ENCODE measurements around the gene TNIP2.

TNIP2 gene

GRCh38 chr4:2788532-2789103 is 32.5 kb upstream of the TNIP2 start:
- no peaks in the 10 kb centered on the region for H3K79me2 ChIP-seq (ENCODE audit: insufficient read depth, low read length)
- H3K36me3 ChIP-seq (ENCODE audit: low read length) = no peaks in the 10 kb centered on the region
- H3K9ac ChIP-seq (ENCODE audit: low read length) = no peak overlapping the region
- no peak overlapping the region for H3K27ac ChIP-seq (ENCODE audit: low read depth, low read length)
- no peak overlapping the region for H2AFZ ChIP-seq (ENCODE audit: low read depth, low read length, severe bottlenecking)
- H3K4me3 ChIP-seq (ENCODE audit: insufficient read depth, low read length, poor library complexity, severe bottlenecking) = no peak overlapping the region
- no peak overlapping the region for H3K4me2 ChIP-seq (ENCODE audit: low read depth, low read length, poor library complexity, severe bottlenecking)
- H3K9me2 ChIP-seq (replicated peaks; ENCODE audit: insufficient read depth, low read length) = no peaks in the 10 kb centered on the region
- TF ChIP-seq EZH2phosphoT487 (conservative IDR thresholded peaks at IDR 0.05; ENCODE audit: low read length) (no peak), CTCF (IDR thresholded peaks at IDR 0.05; ENCODE audit: insufficient read depth, low read length, poor library complexity, severe bottlenecking) (no peak)
- H4K20me1 ChIP-seq (ENCODE audit: low read depth, low read length) = no peaks in the 10 kb centered on the region
- H3K27me3 ChIP-seq (ENCODE audit: low read length) = no peaks in the 10 kb centered on the region
- H3F3A ChIP-seq (ENCODE audit: insufficient read depth) = peaks cover 5% of the 10 kb centered on the region; the same call in 1 of the 2 replicates
- no peaks in the 10 kb centered on the region for H3K9me3 ChIP-seq (ENCODE audit: insufficient read depth, low read length)

- no peaks in the 10 kb centered on the region for H3K9me3 ChIP-seq (ENCODE audit: insufficient read depth, low read length)
- H3K9ac ChIP-seq (ENCODE audit: low read length) = no peak overlapping the region; the same call in 1 of the 2 replicates
- no peaks in the 10 kb centered on the region for H4K20me1 ChIP-seq (ENCODE audit: low read depth, low read length)
- H3K79me2 ChIP-seq (ENCODE audit: insufficient read depth, low read length) = no peaks in the 10 kb centered on the region
- H3F3A ChIP-seq (ENCODE audit: insufficient read depth) = peaks cover 5% of the 10 kb centered on the region; the same call in 1 of the 2 replicates
- H2AFZ ChIP-seq (ENCODE audit: low read depth, low read length, severe bottlenecking) = no peak overlapping the region
- no peaks in the 10 kb centered on the region for H3K9me2 ChIP-seq (replicated peaks; ENCODE audit: insufficient read depth, low read length)
- no peaks in the 10 kb centered on the region for H3K27me3 ChIP-seq (ENCODE audit: low read length)
- H3K4me2 ChIP-seq (ENCODE audit: low read depth, low read length, poor library complexity, severe bottlenecking) = no peak overlapping the region
- no peak overlapping the region for H3K27ac ChIP-seq (ENCODE audit: low read depth, low read length)
- no peaks in the 10 kb centered on the region for H3K36me3 ChIP-seq (ENCODE audit: low read length)
- no peak overlapping the region for H3K4me3 ChIP-seq (ENCODE audit: insufficient read depth, low read length, poor library complexity, severe bottlenecking)
- TF ChIP-seq CTCF (IDR thresholded peaks at IDR 0.05; ENCODE audit: insufficient read depth, low read length, poor library complexity, severe bottlenecking) (no peak), EZH2phosphoT487 (conservative IDR thresholded peaks at IDR 0.05; ENCODE audit: low read length) (no peak)
Observed at GRCh38 chr4:2788101-2788500, 32.0 kb upstream of the TNIP2 start.

- H3K9me3 ChIP-seq (ENCODE audit: insufficient read depth, low read length) = no peaks in the 10 kb centered on the region
- TF ChIP-seq EZH2phosphoT487 (conservative IDR thresholded peaks at IDR 0.05; ENCODE audit: low read length) (no peak), CTCF (IDR thresholded peaks at IDR 0.05; ENCODE audit: insufficient read depth, low read length, poor library complexity, severe bottlenecking) (no peak)
- H3K9ac ChIP-seq (ENCODE audit: low read length) = peak overlapping the region; percentile 9; the same call in 1 of the 2 replicates
- H3K4me3 ChIP-seq (ENCODE audit: insufficient read depth, low read length, poor library complexity, severe bottlenecking) = no peak overlapping the region
- peaks cover 5% of the 10 kb centered on the region; the same call in 1 of the 2 replicates for H3F3A ChIP-seq (ENCODE audit: insufficient read depth)
- no peaks in the 10 kb centered on the region for H3K27me3 ChIP-seq (ENCODE audit: low read length)
- H3K36me3 ChIP-seq (ENCODE audit: low read length) = no peaks in the 10 kb centered on the region
- no peaks in the 10 kb centered on the region for H3K79me2 ChIP-seq (ENCODE audit: insufficient read depth, low read length)
- H4K20me1 ChIP-seq (ENCODE audit: low read depth, low read length) = no peaks in the 10 kb centered on the region
- H3K4me2 ChIP-seq (ENCODE audit: low read depth, low read length, poor library complexity, severe bottlenecking) = peak overlapping the region; percentile 16
- no peaks in the 10 kb centered on the region for H3K9me2 ChIP-seq (replicated peaks; ENCODE audit: insufficient read depth, low read length)
- H3K27ac ChIP-seq (ENCODE audit: low read depth, low read length) = peak overlapping the region; percentile 37; the same call in 1 of the 2 replicates
- H2AFZ ChIP-seq (ENCODE audit: low read depth, low read length, severe bottlenecking) = no peak overlapping the region
Observed at GRCh38 chr4:2787230-2788100, 31.3 kb upstream of the TNIP2 start.
